H54 (cell line): Measurements from ENCODE around the gene DDX51.
"Not testable (repeated sequence)": the region's sequence is repeated elsewhere in the genome, so short reads cannot be mapped to it uniquely, and the experiment has no call there.

Experiments used
- DNase-seq: peaks from one replicate; pipeline ENCODE4 v3.0.0; 2011; ENCODE audit warnings: low spot score, mixed read lengths; ENCODE audit not compliant: insufficient read length
- FAIRE-seq: peaks from 3 replicates; lab custom pipeline; 2011; peaks lifted over from hg19 to GRCh38; lab: Jason Lieb, UNC
- POLR2A ChIP-seq: IDR thresholded peaks from 2 replicates; pipeline ENCODE4 v1.6.1; 2011; ENCODE audit warnings: low read depth, mild to moderate bottlenecking, low read length

Gene DDX51

DNA sequence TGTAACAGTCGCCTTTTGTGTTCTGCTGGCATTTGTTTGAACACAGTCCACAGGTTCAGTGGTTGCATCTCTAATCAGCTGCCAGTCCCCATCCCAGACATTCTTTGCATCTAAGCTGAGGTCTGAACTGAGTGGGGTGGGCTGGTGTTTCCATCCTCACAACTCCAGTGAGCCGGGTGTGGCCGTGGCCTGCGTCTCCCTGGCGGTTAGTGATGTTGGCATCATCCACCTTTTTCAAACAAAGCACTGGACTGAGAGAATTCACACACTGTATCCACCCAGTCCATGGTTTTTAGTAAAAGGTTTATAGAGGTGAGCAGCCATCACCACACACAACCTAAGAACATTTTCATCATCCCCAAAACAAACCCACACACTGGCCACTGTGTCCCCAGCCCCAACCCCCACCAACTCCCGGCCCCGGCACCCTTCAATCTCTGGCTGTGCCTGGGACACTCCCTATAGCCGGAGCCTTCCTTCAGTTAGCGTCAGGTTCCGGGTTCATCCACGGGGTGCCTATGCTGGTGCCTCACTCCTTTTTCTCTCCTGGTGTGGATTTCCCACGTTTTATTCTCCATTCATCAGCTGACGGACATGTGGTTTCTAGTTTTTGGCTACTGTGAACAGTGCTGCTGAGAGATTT lies 6.5 kb downstream of the DDX51 start:
- FAIRE-seq (no peak), DNase-seq (no peak)
- no peak for TF ChIP-seq POLR2A

DNA sequence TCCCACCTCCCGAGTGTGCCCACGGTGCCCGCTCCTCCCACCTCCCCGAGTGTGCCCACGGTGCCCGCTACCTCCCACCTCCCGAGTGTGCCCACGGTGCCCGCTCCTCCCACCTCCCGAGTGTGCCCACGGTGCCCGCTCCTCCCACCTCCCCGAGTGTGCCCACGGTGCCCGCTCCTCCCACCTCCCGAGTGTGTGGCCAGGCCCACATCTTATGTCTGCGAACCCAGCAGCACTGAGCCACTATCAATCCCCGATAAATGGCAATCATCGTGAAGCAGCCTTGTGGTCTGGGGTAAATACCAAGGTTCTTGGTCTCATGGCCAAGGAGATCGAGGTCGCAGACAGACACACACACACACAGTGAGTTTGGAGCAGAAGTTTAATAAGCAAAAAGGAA lies 7.9 kb downstream of the DDX51 start:
- FAIRE-seq, DNase-seq: not testable (repeated sequence)

DNA sequence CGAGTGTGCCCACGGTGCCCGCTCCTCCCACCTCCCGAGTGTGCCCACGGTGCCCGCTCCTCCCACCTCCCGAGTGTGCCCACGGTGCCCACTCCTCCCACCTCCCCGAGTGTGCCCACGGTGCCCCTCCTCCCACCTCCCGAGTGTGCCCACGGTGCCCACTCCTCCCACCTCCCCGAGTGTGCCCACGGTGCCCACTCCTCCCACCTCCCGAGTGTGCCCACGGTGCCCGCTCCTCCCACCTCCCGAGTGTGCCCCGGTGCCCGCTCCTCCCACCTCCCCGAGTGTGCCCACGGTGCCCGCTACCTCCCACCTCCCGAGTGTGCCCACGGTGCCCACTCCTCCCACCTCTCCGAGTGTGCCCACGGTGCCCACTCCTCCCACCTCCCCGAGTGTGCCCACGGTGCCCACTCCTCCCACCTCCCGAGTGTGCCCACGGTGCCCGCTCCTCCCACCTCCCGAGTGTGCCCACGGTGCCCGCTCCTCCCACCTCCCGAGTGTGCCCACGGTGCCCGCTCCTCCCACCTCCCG lies 9.4 kb downstream of the DDX51 start:
- DNase-seq, FAIRE-seq: not testable (repeated sequence)

GRCh38 chr12:132133952-132134652 lies 10.0 kb downstream of the DDX51 start:
- no peak for TF ChIP-seq POLR2A
- DNase-seq, result no peak

DNA sequence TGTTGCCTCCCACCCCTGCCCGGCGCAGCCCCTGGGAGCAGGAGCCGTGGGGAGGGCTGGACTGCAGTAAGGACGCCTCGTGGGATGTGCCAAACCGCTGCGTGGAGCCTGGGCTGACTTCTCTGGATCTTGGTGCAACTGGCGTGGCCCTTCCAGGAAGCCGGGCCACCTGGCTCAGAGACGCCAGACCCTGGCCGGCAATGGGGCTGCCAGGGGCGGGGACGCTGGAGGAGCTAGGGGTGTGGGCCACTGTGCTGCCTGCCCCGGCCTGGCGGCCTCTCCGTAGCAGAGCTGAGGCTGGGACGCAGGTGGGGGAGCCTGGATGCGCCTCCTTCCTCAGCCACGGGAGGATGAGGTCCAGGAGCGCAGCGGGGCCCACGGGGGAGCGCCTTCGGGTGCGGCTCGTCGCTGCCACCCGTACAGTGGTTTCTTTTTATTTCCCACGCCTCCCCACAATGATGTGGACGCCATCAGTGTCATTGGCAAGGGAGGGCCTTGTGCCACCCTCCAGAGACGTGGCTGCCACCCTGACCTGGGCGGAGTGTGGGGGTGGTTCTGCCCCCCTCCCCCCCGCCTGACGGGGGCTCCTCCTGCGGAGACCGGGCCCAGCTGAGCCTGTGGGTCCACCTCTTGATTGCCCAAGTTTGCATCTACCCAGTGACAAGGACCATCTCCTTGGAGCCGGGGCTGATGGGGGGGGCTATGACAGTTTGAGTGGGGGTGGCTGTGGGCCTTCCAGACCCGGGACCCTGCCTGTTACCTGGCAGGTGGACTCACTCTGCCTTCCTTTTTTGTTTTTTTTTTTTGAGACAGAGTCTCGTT lies 11.3 kb downstream of the DDX51 start:
- DNase-seq (no peak), FAIRE-seq (no peak)
- no peak for TF ChIP-seq POLR2A

More at GRCh38 chr12:132133952-132134652, 10.0 kb downstream of the DDX51 start:
- FAIRE-seq, result no peak

- no peak for TF ChIP-seq POLR2A
- no peak for FAIRE-seq
- DNase-seq, result no peak
Observed at GRCh38 chr12:132131952-132132351, 12.2 kb downstream of the DDX51 start.

DNA sequence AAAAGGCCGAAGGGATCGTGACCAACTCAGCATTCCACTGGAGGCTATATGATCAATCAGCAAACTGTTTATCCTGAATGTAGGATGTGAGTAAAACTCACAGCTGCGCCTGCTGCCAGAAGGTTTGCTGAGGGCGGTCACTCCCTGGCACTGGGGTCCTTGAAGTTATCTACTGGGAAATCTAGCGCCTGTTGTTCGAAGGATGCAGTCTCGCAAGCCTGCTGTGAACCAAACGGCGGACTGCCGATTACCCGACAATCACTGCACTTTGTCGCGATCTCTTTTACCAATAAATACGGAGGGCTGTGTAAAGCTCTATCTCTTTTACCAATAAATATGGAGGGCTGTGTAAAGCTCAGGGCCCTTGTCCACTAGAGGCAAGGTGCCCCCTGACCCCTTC lies 12.9 kb downstream of the DDX51 start:
- FAIRE-seq, result no peak
- DNase-seq, result no peak
- TF ChIP-seq POLR2A, result no peak

GRCh38 chr12:132130690-132131089 lies 13.4 kb downstream of the DDX51 start:
- no peak for TF ChIP-seq POLR2A
- DNase-seq (no peak), FAIRE-seq (no peak)

- FAIRE-seq (no peak), DNase-seq (no peak)
- no peak for TF ChIP-seq POLR2A
Observed at GRCh38 chr12:132129007-132129406, 15.1 kb downstream of the DDX51 start.

DNA sequence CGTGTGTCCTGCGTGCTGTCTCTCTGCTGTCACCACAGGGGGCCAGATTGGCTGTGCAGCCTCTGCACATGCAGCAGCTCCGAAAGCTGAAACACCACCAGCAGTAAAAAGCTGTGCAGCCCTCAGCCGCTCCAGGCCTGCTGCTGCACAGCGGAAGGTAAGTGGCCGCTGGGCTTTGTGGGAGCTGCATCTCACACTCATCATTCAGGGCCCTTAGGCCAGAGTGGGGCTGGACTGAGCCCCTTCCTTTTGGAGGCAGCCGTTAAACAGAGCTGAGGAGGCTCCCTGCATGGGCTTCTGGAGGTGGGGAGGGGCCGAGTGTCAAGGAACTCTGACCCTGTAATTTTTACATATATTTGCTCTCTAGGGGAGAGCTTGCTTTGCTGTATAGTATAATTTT lies 17.1 kb downstream of the DDX51 start:
- no peak for FAIRE-seq
- TF ChIP-seq POLR2A, result no peak
- DNase-seq, result no peak

GRCh38 chr12:132125736-132126135 lies 18.4 kb downstream of the DDX51 start:
- no peak for TF ChIP-seq POLR2A
- FAIRE-seq (no peak), DNase-seq (no peak)

- FAIRE-seq (no peak), DNase-seq (no peak)
- TF ChIP-seq POLR2A, result no peak
Observed at GRCh38 chr12:132124766-132125425, 19.2 kb downstream of the DDX51 start.

DNA sequence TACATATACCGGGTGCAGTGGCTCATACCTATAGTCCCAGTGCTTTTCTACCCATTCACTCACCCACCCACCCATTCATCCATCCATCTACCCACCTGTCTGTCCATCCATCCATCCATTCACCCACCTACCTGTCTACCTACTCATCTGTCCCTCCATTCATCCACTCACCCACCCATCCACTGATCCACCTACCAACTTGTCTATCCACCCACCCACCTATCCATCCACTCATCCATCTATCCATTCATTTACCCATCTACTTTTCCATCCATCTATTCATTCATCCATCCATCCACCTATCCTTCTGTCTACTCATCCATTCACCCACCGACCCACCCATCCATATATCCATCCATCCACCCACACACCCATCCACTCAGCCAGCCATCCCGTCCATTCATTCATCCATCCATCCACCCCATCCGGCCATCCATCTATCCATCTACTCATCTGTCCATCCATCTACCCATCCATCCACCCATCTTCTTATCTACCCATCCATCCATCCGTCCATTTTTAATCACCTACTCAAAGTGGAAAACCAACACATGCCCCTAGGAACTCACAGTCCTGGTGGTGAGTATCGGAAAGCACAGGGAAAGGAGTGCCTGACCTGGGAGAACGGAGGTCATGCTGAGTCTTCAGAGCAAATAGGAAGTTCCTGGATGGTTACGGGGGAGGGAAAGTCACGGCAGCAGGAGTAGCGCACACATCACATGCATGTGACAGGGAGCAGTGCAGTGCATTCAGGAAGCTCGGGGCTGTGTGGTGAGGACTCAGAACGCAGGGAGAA lies 20.0 kb downstream of the DDX51 start:
- no peak for TF ChIP-seq POLR2A
- FAIRE-seq (no peak), DNase-seq (no peak)
